Tibial nerve (tissue), 4 donors: ENCODE results near the gene TENT4B. TPM values are rescaled to one million over a fixed set of nuclear protein-coding genes. Genes with fewer than 3 reads are reported as not detected.
"Not testable (repeated sequence)": the region's sequence is repeated elsewhere in the genome, so short reads cannot be mapped to it uniquely, and the experiment has no call there.

Experiments used
- DNase-seq, 2 donors: peaks; one replicate each; pipeline ENCODE4 v3.0.0-alpha.2; 2019; ENCODE audit warnings: low spot score in 2 of 2
- H3K27ac ChIP-seq, 4 donors: fragments of 200-600 bp; sonication (generic) in 3 of 4; one replicate each; pipeline ENCODE4 v1.5.1; 2017 to 2019; ENCODE audit warnings: mild to moderate bottlenecking in 1 of 4
- H3K27me3 ChIP-seq, 2 donors: fragments of 200-600 bp; sonication (generic) in 1 of 2; one replicate each; pipeline versions ENCODE4 v1.5.1 to v1.6.0; 2017 to 2019
- H3K36me3 ChIP-seq, 3 donors: fragments of 200-600 bp; sonication (generic); one replicate each; pipeline ENCODE4 v1.5.1; 2018 to 2019
- H3K4me1 ChIP-seq, 4 donors: fragments of 200-600 bp; sonication (generic) in 3 of 4; one replicate each; pipeline ENCODE4 v1.5.1; 2017 to 2019
- H3K4me3 ChIP-seq, 4 donors: fragments of 200-600 bp; sonication (generic) in 3 of 4; one replicate each; pipeline ENCODE4 v1.5.1; 2017 to 2019; ENCODE audit warnings: mild to moderate bottlenecking in 1 of 4, moderate library complexity in 1 of 4
- H3K9me3 ChIP-seq, 4 donors: fragments of 200-600 bp; sonication (generic) in 3 of 4; one replicate each; pipeline ENCODE4 v1.5.1; 2017 to 2019
- CTCF ChIP-seq, 5 experiments: fragments of 200-600 bp in 3 of 5; fragments of 450-650 bp in 2 of 5; sonication (generic) in 3 of 5; IDR thresholded peaks; one replicate each; pipeline ENCODE4 v1.5.1; 2016 to 2019; ENCODE audit warnings: antibody characterized with exemption in 5 of 5, mild to moderate bottlenecking in 3 of 5, moderate library complexity in 2 of 5
- EP300 ChIP-seq, 2 donors: sonication (generic); formaldehyde crosslinking; IDR thresholded peaks; one replicate each; pipeline ENCODE4 v1.6.1; 2017; ENCODE audit warnings: antibody characterized with exemption in 2 of 2, mild to moderate bottlenecking in 1 of 2
- POLR2A ChIP-seq, 2 donors: fragments of 450-650 bp; IDR thresholded peaks; one replicate each; pipeline ENCODE4 v1.6.1; 2017; ENCODE audit warnings: antibody characterized with exemption in 2 of 2, mild to moderate bottlenecking in 2 of 2, moderate library complexity in 2 of 2
- WGBS, 2 donors: methylation state at CpG; one replicate each; pipeline ENCODE4 v1.1.5; 2018; 5-methylcytosine and 5-hydroxymethylcytosine counted together
- total RNA-seq, 4 donors: library from RNA; depleted of rRNA; stranded (reverse); fragments of >200 nt; gene quantifications; one replicate each; pipeline ENCODE4 v1.1.0, GENCODE V29; 2016

The TENT4B gene
- total RNA-seq, 4 donors from 2014 or later, result 11.7 to 18.6 (median 16.5) TPM

GRCh38 chr16:50121721-50122445 is 31.2 kb upstream of the TENT4B start:
- Histone ChIP-seq H3K36me3 (no peaks in the 10 kb centered on the region), H3K4me1 (no peaks in the 10 kb centered on the region), H3K27me3 (no peaks in the 10 kb centered on the region), H3K9me3 (peaks cover 0 to 4% (median 0%) of the 10 kb centered on the region in 4 donors), H3K27ac (no peak overlapping the region), H3K4me3 (no peak overlapping the region)
- TF ChIP-seq POLR2A (IDR thresholded peaks at IDR 0.05) (no peak), CTCF (IDR thresholded peaks at IDR 0.05) (no peak), EP300 (IDR thresholded peaks at IDR 0.05) (no peak)
- DNase-seq, result no peak
- 63 to 72% methylated on average over 14 of the region's 14 CpGs for WGBS, 2 donors

- no peaks in the 10 kb centered on the region for H3K4me1 ChIP-seq
- H3K27ac ChIP-seq, result no peak overlapping the region
- H3K9me3 ChIP-seq, result peaks cover 0 to 4% (median 0%) of the 10 kb centered on the region in 4 donors
- WGBS, 2 donors, result 75 to 87% methylated on average over 1 of the region's 1 CpG
- no peak overlapping the region for H3K4me3 ChIP-seq
- no peaks in the 10 kb centered on the region for H3K36me3 ChIP-seq
- no peaks in the 10 kb centered on the region for H3K27me3 ChIP-seq
- TF ChIP-seq CTCF (IDR thresholded peaks at IDR 0.05), result no peak
- TF ChIP-seq EP300 (IDR thresholded peaks at IDR 0.05), result no peak
- no peak for TF ChIP-seq POLR2A (IDR thresholded peaks at IDR 0.05)
- DNase-seq, result no peak
Observed at GRCh38 chr16:50123417-50123816, 29.7 kb upstream of the TENT4B start.

GRCh38 chr16:50124769-50125168 is 28.3 kb upstream of the TENT4B start:
- no peak for DNase-seq
- WGBS, 2 donors, result 74 to 85% methylated on average over 2 of the region's 2 CpGs
- no peaks in the 10 kb centered on the region for H3K4me1 ChIP-seq
- H3K4me3 ChIP-seq, result no peak overlapping the region
- no peaks in the 10 kb centered on the region for H3K27me3 ChIP-seq
- H3K9me3 ChIP-seq, result peaks cover 0 to 4% (median 0%) of the 10 kb centered on the region in 4 donors
- TF ChIP-seq CTCF (IDR thresholded peaks at IDR 0.05) (no peak), POLR2A (IDR thresholded peaks at IDR 0.05) (no peak), EP300 (IDR thresholded peaks at IDR 0.05) (no peak)
- no peaks in the 10 kb centered on the region for H3K36me3 ChIP-seq
- H3K27ac ChIP-seq, result no peak overlapping the region

GRCh38 chr16:50126183-50126582 is 26.9 kb upstream of the TENT4B start:
- H3K36me3 ChIP-seq, result no peaks in the 10 kb centered on the region
- TF ChIP-seq EP300 (IDR thresholded peaks at IDR 0.05) (no peak), POLR2A (IDR thresholded peaks at IDR 0.05) (no peak), CTCF (IDR thresholded peaks at IDR 0.05) (no peak)
- H3K9me3 ChIP-seq, result peaks cover 0 to 4% (median 0%) of the 10 kb centered on the region in 4 donors
- 87 to 91% methylated on average over 4 of the region's 4 CpGs for WGBS, 2 donors
- H3K4me3 ChIP-seq, result no peak overlapping the region
- no peak for DNase-seq
- H3K4me1 ChIP-seq, result no peaks in the 10 kb centered on the region
- no peak overlapping the region for H3K27ac ChIP-seq
- H3K27me3 ChIP-seq, result no peaks in the 10 kb centered on the region

GRCh38 chr16:50132571-50132970 is 20.5 kb upstream of the TENT4B start:
- H3K9me3 ChIP-seq, H3K27me3 ChIP-seq, H3K4me1 ChIP-seq, H3K36me3 ChIP-seq, H3K4me3 ChIP-seq, H3K27ac ChIP-seq, DNase-seq: not testable (repeated sequence)
- WGBS, 2 donors, result 69 to 73% methylated on average over 7 of the region's 7 CpGs
